ENCODE data around the gene CCT8L2. TPM values are rescaled to one million over a fixed set of nuclear protein-coding genes. Genes with fewer than 3 reads are reported as not detected.
"Not testable (repeated sequence)": the region's sequence is repeated elsewhere in the genome, so short reads cannot be mapped to it uniquely, and the experiment has no call there.

Gene CCT8L2
- total RNA-seq, 1 donor from 2014 or later, result not detected

DNA sequence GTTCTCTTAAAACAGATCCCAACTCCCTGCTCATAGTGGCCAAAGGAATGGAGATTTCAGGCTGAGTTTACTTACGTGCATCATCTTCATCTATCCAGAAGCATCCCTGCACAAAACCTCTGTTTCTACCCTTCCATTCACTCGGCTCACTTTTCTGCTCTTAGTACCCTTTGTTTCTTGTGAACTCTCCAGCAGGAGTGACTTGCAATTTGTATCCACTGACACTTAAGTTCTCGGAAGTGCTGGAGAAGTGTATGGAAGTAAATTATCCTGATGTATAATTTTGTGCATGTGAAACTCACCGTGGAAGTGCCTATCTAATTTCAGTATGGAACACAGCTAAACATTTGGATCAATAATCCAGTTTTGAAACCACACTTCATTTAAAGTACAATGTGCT lies 7.0 kb upstream of the CCT8L2 start:
- not testable (repeated sequence) for DNase-seq (ENCODE audit: low read depth, low spot score)

DNA sequence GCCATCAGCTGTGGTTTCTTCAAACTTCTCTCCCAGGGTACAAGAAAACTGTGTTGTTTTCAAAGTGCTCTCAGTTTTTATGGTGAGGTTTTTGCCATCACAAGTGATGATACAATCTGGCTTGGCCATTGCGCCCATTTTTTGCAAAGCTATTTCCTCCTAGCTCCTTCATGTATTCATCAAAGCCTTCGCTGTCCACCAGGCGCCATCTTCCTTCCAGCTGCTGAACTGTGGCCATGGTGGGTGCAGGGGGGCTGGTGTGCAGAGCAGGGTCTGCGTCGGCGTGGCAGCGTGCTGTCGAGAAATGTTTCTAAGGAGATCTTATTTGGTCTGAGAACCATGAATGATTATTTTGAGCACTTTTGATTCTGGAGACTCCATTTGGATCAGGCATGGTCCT lies 2.6 kb upstream of the CCT8L2 start:
- not testable (repeated sequence) for DNase-seq (ENCODE audit: low read depth, low spot score)

DNA sequence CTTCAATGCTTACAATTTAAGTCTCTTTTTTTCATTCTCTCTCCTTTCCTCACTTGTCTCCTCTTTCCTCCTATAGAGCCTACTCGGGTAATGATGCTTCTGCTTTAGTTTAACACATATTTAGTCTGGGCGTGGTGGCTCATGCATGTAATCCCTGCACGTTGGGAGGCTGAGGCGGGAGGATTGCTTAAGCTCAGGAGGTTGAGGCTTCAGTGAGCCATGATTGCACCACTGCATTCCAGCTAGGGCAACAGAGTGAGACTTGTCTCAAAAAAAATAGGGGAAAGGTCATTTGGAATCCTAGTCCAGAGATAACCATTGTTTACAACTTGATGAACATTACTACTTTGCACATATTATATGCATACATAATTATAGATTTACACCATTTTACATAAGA lies 1.4 kb upstream of the CCT8L2 start:
- DNase-seq (ENCODE audit: low read depth, low spot score), result no peak

DNA sequence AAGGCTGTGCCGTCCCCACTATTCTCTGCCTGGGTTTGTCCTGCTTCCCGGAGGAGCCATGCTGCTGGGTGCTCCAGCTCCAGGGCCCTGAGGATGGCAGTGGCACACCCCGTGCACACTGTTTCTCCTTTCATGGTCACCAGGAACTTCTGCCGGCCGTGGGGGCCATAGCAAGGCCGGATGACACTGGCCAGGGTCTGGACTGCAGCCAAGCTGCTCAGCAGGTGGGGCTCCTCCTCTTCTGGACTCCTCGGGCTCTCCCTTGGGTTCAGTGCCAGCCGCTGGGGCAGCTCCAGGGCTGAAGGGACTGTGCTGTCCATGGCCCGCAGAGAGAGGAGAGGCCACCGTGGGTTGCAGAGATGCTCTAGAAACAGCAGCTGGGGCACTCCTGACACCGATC lies 379 bp downstream of the CCT8L2 start:
- DNase-seq (ENCODE audit: low read depth, low spot score), result not testable (repeated sequence)

DNA sequence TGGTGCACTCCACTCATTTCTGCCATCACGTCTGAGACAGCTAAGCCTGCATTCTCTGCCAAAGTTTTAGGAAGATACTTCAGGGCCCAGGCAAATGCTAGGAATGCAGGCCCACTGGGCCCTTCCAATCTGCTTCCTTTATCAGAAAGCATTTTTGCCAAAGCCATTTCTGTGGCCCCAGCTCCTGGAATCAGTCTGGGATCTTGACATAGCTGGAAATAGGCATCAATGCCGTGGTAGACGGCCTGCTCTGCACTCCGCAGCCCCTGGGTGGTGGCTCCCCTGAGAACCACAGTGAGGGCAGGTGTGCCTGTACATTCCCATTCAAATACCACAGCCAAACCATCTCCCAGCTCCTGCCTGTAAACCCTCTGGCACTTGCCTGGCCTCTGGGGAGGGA lies 1.5 kb downstream of the CCT8L2 start:
- not testable (repeated sequence) for DNase-seq (ENCODE audit: low read depth, low spot score)

DNA sequence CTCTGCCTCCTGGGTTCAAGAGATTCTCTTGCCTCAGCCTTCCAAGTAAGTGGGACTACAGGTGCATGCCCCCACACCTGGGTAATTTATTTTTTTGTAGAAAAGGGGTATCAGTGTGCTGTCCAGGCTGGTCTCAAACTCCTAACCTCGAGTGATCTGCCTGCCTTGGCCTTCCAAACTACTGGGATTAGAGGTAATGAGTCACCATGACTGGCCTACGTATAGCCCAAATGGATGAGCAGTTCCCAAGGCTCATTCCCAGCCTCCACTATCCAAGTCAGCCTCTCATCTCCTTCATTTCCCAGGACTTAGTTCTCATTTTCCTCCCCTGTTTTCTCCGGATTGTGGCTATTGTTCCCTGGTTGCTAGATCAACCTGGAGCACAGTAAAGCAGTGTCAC lies 5.6 kb downstream of the CCT8L2 start:
- DNase-seq (ENCODE audit: low read depth, low spot score), result no peak

DNA sequence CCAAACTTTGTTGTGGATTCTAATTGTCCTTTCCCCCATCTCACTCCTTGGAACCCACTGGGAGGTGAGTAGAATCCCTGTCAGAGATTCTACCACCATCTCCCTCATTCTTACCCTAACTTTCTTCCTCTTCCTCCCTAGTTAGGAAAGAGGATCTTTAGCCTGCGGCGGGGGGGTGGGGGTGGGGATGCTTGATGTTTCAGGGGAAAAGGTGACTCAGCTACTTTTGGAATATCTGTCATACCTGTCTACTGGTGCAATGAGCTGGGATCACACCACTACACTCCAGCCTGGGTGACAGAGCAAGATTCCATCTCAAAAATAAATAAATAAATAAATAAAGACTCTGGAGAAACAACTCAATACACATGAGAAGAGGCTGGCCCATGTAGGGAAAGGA lies 6.4 kb downstream of the CCT8L2 start:
- DNase-seq (ENCODE audit: low read depth, low spot score), result no peak

DNA sequence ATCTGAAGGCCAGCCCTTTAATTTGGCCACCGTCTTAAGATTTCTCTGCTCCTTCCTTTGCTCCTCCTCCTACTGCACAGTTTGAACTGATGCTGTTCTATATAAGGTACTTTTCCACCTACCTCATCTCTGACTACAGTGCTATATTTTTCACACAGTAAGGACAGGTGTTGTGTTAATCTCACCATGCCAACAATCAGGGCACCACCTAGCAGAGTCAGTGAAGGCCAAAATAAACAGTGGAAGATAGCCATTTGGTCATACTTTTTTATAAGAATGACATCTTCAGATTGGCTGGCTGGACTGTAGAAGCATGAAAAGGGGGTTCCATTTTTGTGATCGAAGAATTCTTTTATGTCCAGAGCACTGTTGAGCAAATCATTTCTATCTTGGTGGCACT lies 11.7 kb downstream of the CCT8L2 start:
- not testable (repeated sequence) for DNase-seq (ENCODE audit: low read depth, low spot score)

DNA sequence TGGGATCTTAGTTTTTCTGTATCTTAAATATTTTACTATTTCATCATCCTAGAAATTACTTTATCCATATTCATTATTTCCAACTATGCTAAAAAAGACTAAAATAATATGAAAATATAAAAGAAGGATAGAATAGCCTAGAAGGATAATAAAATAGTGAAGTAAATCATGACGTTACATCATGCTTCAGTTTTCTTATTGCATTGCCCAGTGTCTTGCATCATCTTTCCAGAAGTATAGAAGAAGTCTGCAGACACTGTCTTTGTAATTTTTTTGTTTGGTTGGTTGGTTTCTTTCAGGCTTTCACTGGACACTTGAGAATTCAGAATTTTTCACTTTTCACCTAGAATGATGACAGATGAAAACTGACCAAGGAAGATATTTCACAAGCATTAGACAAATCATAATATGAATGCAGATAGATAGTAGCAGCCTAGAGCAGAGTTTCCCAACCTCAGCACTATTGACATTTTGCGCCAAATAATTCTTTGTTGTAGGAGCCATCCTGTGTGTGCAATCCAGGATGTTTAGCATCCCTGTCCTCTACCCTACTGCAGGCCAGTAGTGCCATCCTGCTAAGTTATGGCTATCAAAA lies 23.3 kb downstream of the CCT8L2 start:
- not testable (repeated sequence) for DNase-seq (ENCODE audit: low read depth, low spot score)

DNA sequence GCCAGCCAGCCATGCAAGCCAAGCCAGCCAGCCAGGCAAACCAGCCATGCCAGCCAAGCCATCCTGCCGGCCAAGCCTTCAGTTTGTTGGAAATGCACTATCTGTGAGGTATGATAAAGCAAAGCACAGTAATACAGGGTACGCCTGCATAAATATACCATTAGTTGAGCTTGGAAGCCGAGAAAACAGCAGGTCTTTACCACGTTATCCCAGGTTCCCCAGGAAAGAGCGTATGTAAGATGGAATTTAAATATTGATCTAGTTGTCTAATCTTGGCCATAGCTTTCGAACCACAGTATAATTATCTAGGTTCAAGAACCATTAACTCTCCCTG lies 24.2 kb downstream of the CCT8L2 start:
- no peak for DNase-seq (ENCODE audit: low read depth, low spot score)

DNA sequence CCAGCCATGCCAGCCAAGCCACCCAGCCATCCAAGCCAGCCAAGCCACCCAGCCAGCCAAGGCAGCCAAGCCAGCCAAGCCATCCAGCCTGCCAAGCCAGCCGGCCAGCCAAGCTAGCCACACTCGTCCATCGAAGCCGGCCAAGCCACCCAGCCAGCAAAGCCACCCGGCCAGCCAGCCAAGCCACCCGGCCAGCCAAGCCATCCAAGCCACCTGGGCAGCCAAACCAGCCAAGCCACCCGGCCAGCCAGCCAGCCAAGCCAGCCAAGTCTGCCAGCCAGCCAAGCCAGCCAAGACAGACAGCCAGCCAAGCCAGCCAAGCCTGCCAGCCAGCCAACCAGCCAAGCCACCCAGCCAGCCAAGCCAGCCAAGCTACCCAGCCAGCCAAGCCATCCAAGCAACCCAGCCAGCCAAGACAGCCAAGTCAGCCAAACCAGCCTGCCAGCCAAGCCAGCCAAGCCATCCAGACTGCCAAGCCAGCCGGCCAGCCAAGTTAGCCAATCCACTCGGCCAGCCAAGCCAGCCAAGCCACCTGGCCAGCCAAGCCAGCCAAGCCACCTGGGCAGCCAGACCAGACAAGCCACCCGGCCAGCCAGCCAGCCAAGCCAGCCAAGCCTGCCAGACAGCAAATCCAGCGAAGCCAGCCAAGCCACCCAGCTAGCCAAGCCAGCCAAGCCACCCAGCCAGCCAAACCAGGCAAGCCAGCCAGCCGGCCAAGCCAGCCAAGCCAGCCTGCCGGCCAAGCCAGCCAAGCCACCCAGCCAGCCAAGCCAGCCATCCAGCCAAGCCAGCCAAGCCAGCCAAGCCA lies 24.8 kb downstream of the CCT8L2 start:
- DNase-seq (ENCODE audit: low read depth, low spot score), result not testable (repeated sequence)

DNA sequence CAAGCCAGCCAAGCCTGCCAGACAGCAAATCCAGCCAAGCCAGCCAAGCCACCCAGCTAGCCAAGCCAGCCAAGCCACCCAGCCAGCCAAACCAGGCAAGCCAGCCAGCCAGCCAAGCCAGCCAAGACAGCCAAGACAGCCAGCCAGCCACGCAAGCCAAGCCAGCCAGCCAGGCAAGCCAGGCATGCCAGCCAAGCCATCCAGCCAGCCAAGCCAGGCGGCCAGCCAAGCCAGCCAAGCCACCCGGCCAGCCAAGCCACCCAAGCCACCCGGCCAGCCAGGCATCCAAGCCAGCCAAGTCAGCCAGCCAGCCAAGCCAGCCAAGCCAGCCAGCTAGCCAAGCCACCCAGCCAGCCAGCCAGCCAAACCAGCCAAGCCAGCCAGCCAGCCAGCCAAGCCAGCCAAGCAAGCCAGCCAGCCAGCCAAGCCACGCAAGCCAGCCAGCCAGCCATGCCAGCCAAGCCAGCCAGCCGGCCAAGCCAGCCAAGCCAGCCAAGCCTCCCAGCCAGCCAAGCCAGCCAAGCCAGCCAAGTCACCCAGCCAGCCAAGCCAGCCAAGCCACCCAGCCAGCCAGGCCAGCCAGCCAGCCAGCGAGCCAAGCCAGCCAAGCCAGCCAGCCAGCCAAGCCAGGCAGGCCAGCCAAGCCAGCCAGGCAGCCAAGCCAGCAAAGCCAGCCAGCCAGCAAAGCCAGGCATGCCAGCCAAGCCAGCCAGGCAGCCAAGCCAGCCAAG lies 26.0 kb downstream of the CCT8L2 start:
- not testable (repeated sequence) for DNase-seq (ENCODE audit: low read depth, low spot score)

DNA sequence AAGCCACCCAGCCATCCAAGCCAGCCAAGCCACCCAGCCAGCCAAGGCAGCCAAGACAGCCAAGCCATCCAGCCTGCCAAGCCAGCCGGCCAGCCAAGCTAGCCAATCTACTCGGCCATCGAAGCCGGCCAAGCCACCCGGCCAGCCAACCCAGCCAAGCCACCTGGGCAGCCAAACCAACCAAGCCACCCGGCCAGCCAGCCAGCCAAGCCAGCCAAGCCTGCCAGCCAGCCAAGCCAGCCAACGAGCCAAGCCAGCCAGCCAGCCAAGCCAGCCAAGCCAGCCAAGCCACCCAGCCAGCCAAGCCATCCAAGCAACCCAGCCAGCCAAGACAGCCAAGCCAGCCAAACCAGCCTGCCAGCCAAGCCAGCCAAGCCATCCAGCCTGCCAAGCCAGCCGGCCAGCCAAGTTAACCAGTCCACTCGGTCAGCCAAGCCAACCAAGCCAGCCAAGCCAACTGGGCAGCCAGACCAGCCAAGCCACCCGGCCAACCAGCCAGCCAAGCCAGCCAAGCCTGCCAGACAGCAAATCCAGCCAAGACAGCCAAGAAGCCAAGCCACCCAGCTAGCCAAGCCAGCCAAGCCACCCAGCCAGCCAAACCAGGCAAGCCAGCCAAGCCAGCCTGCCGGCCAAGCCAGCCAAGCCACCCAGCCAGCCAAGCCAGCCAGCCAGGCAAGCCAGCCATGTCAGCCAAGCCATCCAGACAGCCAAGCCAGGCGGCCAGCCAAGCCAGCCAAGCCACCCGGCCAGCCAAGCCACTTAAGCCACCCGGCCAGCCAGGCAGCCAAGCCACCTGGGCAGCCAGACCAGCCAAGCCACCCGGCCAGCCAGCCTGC lies 26.8 kb downstream of the CCT8L2 start:
- DNase-seq (ENCODE audit: low read depth, low spot score), result not testable (repeated sequence)

DNA sequence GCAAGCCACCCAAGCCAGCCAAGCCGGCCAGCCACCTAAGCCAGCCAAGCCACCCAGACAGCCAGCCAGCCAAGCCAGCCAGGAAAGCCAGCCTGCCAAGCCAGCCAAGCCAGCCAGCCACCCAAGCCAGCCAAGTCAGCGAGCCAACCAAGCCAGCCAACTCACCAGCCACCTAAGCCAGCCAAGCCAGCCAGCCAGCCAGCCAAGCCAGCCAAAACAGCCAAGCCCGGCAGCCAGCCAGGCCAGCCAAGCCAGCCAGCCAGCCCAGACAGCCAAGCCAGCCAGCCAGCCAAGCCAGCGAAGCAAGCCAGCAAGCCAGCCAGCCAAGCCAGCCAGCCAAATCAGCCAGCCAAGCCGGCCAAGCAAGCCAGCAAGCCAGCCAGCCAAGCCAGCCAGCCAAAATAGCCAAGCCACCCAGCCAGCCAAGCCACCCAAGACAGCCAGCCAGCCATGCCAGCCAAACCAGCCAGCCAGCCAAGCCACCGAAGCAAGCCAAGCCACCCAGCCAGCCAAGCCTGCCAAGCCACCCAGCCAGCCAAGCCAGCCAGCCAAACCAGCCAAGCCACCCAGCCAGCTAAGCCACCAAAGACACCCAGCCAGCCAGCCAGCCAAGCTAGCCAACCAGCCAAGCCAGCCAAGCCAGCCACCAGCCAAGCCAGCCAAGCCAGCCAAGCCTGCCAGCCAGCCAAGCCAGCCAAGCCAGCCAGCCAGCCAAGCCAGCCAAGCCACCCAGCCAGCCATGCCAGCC lies 27.6 kb downstream of the CCT8L2 start:
- DNase-seq (ENCODE audit: low read depth, low spot score), result not testable (repeated sequence)

DNA sequence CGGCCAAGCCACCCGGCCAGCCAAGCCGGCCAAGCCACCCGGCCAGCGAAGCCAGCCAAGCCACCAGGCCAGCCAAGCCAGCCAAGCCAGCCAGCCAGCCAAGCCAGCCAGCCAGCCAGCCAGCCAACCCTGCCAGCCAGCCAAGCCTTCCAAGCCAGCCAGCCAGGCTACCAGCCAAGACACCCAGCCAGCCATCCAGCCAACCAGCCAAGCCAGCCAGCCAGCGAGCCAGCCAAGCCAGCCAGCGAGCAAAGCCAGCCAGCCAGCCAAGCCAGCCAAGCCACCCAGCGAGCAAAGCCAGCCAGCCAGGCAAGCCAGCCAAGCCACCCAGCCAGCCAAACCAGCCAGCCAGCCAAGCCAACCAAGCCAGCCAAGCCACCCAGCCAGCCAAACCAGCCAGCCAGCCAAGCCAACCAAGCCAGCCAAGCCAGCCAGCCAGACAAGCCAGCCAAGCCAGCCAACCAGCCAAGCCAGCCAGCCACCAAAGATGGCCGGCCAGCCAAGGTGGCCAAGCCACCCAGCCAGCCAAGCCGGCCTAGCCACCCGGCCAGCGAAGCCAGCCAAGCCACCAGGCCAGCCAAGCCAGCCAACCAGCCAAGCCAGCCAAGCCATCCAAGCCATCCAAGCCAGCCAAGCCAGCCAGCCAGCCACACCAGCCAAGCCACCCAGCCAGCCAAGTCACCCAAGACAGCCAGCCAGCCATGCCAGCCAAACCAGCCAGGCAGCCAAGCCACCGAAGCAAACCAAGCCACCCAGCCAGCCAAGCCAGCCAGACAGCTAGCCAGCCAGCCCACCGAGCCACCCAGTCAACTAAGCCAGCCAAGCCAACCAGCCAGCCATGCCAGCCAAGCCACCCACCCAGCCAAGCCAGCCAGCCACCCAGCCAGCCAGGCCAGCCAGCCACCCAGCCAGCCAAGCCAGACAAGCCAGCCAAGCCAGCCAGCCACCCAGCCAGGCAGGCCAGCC lies 28.8 kb downstream of the CCT8L2 start:
- no peak for DNase-seq (ENCODE audit: low read depth, low spot score)

DNA sequence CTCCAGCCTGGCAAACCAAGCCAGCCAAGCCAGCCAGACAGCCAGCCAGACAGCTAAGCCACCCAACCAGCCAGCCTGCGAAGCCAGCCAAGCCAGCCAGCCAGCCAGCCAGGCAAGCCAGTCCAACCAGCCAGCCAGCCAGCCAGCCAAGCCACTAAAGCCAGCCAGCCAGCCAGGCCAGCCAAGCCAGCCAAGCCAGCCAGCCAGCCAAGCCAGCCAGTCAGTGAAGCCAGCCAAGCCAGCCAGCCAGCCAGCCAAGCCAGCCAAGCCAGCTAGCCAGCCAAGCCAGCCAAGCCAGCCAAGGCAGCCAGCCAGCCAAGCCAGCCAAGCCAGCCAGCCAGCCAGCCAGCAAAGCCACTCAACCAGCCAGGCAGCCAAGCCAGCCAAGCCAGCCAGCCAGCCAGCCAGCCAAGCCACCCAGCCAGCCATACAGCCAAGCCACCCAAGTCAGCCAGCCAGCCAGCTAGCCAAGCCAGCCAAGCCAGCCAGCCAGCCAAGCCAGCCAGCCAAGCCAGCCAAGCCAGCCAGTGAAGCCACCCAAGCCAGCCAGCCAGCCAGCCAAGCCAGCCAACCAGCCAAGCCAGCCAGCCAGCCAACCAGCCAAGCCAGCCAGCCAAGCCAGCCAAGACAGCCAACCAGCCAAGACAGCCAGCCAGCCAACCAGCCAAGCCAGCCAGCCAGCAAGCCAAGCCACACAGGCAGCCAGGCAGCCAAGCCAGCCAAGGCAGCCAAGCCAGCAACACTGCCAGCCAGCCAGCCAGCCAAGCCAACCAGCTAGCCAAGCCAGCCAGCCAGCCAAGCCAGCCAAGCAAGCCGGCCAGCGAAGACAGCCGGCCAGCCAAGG lies 29.7 kb downstream of the CCT8L2 start:
- no peak for DNase-seq (ENCODE audit: low read depth, low spot score)

DNA sequence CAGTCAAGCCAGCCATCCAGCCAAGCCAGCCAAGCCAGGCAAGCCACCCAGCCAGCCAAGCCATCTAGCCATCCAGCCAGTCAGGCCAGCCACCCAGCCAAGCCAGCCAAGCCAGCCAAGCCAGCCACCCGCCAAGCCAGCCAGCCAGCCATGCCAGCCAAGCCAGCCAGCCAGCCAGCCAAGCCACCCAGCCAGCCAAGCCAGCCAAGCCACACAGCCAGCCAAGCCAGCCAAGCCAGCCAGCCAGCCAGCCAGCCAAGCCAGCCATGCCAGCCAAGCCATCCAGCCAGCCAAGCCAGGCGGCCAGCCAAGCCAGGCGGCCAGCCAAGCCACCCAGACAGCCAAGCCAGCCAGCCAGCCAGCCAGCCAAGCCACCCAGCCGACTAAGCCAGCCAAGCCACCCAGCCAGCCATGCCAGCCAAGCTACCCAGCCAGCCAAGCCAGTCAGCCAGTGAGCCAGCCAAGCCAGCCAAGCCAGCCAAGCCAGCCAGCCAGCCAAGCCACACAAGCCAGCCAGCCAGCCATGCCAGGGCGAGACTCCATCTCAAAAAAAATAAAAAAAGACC lies 31.4 kb downstream of the CCT8L2 start:
- DNase-seq (ENCODE audit: low read depth, low spot score), result not testable (repeated sequence)

DNA sequence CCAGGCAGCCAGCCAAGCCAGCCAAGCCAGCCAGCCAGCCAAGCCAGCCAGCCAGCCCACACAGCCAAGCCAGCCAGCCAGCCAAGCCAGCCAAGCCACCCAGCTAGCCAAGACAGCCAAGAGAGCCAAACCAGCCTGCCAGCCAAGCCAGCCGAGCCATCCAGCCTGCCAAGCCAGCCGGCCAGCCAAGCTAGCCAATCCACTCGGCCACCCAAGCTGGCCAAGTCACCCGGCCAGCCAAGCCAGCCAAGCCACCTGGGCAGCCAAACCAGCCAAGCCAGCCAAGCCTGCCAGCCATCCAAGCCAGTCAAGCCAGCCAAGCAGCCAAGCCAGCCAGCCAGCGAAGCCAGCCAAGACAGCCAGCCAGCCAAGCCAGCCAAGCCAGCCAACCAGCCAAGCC lies 32.0 kb downstream of the CCT8L2 start:
- not testable (repeated sequence) for DNase-seq (ENCODE audit: low read depth, low spot score)

Data from pulmonary artery endothelial cell (primary cell).